ENCODE data around the gene PLA2G4F. TPM values are rescaled to one million over a fixed set of nuclear protein-coding genes. Genes with fewer than 3 reads are reported as not detected.

Gene PLA2G4F
- total and polyA plus RNA-seq, 2 donors from 2014 or later: 35.9 to 51.2 TPM

- Histone ChIP-seq H3K36me3 (ENCODE audit: control insufficient read depth in 2 of 3, insufficient read depth in 3 of 3, low read length in 3 of 3) (peaks cover 7 to 27% (median 24%) of the 10 kb centered on the region in 3 donors), H3K9ac (ENCODE audit: low read length in 3 of 3) (no peak overlapping the region), H3K9me3 (ENCODE audit: control insufficient read depth in 2 of 3, insufficient read depth in 1 of 3, low read length in 3 of 3) (no peaks in the 10 kb centered on the region), H3K4me1 (ENCODE audit: control insufficient read depth in 2 of 3, insufficient read depth in 2 of 3, low read depth in 1 of 3, low read length in 3 of 3) (peaks cover 3 to 29% (median 20%) of the 10 kb centered on the region in 3 donors), H3K27me3 (ENCODE audit: control insufficient read depth, insufficient read depth, low read length) (no peaks in the 10 kb centered on the region), H3K4me3 (ENCODE audit: low read length in 3 of 3) (no peak overlapping the region), H3K27ac (ENCODE audit: low read depth in 2 of 2, low read length in 2 of 2) (no peak overlapping the region)
- intact Hi-C loops (cut with DNase I): no loop called here
- FAIRE-seq (no peak), DNase-seq (no peak)
- TF ChIP-seq CTCF (IDR thresholded peaks at IDR 0.05; ENCODE audit: borderline replicate concordance, extremely low read depth, insufficient read depth): no peak
These were observed 945 bp upstream of the PLA2G4F start for GRCh38 chr15:42157381-42157780.

DNA sequence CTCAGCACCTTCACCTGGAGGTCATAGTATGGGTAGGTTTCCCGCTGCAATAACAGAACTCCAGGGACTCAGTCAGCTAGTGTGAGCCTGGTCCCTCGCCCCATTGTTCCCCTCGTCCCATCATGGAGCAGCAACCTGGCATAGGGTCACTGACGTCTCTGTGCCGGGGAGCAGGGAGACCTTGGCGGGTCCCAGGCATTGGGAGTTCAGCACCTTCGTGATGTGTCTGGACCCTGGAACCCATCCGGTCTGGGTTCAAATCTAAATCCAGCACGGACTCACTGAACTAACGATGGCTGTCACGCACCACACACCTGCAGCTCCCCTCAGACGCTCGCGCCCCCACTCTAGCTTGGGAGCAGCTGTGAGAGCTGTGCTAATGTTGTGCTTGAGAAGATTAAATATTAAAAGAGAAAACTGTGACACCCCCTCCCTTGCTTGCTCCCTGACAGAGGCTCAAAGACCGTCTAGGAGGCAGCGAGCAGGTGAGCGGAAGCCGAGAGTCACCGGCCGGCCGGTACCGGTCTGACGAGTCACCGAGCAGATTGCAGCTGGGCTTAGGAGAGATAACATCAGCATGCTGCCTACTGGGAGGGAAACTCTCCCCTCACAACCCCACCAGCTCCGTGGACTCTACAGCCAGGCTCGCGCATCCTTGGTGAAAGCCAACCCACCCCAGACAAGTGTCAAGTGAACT is 742 bp downstream of the PLA2G4F start:
- intact Hi-C loops (cut with DNase I): no loop called here
- Histone ChIP-seq H3K36me3 (ENCODE audit: control insufficient read depth in 2 of 3, insufficient read depth in 3 of 3, low read length in 3 of 3) (peaks cover 4 to 12% (median 10%) of the 10 kb centered on the region in 3 donors), H3K9ac (ENCODE audit: low read length in 3 of 3) (peak overlapping the region; percentile 21 to 76 (median 53)), H3K9me3 (ENCODE audit: control insufficient read depth in 2 of 3, insufficient read depth in 1 of 3, low read length in 3 of 3) (no peaks in the 10 kb centered on the region), H3K27ac (ENCODE audit: low read depth in 2 of 2, low read length in 2 of 2) (peak overlapping the region; percentile 90 to 92), H3K4me1 (ENCODE audit: control insufficient read depth in 2 of 3, insufficient read depth in 2 of 3, low read depth in 1 of 3, low read length in 3 of 3) (peaks cover 3 to 36% (median 26%) of the 10 kb centered on the region in 3 donors), H3K27me3 (ENCODE audit: control insufficient read depth, insufficient read depth, low read length) (no peaks in the 10 kb centered on the region), H3K4me3 (ENCODE audit: low read length in 3 of 3) (peak overlapping the region; percentile 57 to 76 (median 58))
- peak; percentile 75 to 91 (median 82) for DNase-seq
- no peak for FAIRE-seq
- no peak for TF ChIP-seq CTCF (IDR thresholded peaks at IDR 0.05; ENCODE audit: borderline replicate concordance, extremely low read depth, insufficient read depth)

- FAIRE-seq (no peak), DNase-seq (no peak)
- Histone ChIP-seq H3K9me3 (ENCODE audit: control insufficient read depth in 2 of 3, insufficient read depth in 1 of 3, low read length in 3 of 3) (no peaks in the 10 kb centered on the region), H3K9ac (ENCODE audit: low read length in 3 of 3) (peak overlapping the region in 2 of 3 donors; percentile 53 to 76), H3K27me3 (ENCODE audit: control insufficient read depth, insufficient read depth, low read length) (no peaks in the 10 kb centered on the region), H3K27ac (ENCODE audit: low read depth in 2 of 2, low read length in 2 of 2) (peak overlapping the region; percentile 90 to 92), H3K36me3 (ENCODE audit: control insufficient read depth in 2 of 3, insufficient read depth in 3 of 3, low read length in 3 of 3) (peaks cover 0 to 4% (median 4%) of the 10 kb centered on the region in 3 donors), H3K4me3 (ENCODE audit: low read length in 3 of 3) (peak overlapping the region; percentile 57 to 76 (median 58)), H3K4me1 (ENCODE audit: control insufficient read depth in 2 of 3, insufficient read depth in 2 of 3, low read depth in 1 of 3, low read length in 3 of 3) (peaks cover 3 to 40% (median 26%) of the 10 kb centered on the region in 3 donors)
- TF ChIP-seq CTCF (IDR thresholded peaks at IDR 0.05; ENCODE audit: borderline replicate concordance, extremely low read depth, insufficient read depth): no peak
- intact Hi-C loops (cut with DNase I): no loop called here
These were observed 1.5 kb downstream of the PLA2G4F start for GRCh38 chr15:42154956-42155355.
